Activated T-cell treated with anti-CD3 and anti-CD28 coated beads for 1 hour (primary cell): ENCODE data around the gene CRADD.

Experiments used
- DNase-seq: peaks from one replicate; pipeline ENCODE4 v3.0.0-alpha.2; 2020; ENCODE audit warnings: low read depth

CRADD gene

GRCh38 chr12:93808169-93808899 lies 131.2 kb downstream of the CRADD start:
- DNase-seq: no peak

DNA sequence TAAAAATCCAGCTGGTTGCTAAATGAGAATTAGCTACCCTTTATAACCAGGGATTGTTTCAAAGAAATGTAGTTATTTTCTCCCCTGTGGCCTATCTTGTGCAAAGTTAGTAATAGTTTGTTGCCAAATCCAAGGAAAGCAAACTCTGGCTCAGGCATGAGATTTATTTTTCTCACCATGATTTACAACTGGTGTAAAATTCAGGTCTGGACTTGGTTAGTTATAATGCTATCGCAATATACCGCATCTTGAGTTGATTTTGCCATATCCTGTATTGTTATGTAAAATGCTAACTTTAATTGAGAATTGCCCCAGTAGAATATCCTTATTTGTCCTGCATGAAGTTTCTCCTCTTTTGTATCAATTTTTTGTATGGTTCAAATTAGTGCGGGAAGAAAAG lies 135.5 kb downstream of the CRADD start:
- no peak for DNase-seq

DNA sequence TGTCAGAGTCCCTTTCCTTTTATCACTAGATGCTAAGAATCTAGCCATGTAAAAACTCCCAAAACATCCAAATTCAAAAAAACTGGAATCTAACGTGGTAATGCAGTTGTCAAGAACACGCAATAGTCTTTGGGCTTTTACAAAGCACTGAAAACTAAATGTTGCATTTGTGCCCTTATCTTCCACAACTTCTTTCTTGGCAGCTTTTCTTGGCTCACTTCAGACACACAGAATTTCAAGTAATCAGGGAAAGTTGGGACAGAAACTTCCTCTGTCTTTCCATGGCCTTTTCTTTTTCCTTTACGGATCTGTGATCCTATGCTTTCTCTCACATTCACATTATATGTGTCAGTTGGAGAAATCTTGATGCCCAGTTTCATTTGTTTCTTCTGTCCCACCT lies 136.0 kb downstream of the CRADD start:
- DNase-seq: no peak

DNA sequence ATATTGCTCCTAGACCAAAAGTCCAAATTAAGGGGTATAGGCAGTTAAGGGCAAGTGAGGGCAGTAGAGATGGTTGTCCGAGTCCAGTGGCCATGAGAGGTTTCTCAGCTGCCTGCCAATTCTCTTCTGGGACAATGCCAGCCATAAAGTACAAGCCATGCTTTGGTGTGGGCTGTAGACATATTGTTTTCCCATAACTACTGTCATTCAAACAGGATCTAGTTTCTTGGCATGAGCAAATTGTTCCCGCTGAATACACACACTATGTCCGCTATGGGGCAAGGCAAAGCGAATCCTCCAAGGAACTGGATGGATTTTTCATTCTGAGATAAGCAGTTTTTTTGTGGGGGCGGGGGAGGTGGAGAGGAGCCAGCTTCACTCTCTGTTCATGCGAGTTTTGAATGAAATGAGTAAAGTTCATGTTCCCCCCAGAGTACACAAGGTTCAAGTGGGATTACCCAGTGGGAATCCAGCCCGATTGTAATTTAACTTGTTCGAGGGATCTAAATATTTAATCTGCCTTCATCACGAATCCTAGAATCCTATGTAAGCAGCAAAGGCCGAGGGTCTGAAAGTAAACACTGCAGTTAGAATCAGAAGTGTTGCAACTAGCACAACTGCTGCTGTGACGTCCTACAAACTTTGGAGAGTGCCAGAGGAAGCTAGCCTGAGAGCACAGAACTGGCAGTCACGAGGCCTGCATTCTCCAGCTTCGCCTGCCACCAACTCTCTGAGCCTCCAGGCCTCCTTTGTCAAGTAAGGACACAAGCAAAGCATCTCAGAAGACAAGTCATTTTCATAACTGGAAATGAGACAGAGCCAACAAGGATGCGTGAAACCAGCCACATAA lies 137.0 kb downstream of the CRADD start:
- DNase-seq: no peak

GRCh38 chr12:93818488-93819049 lies 141.4 kb downstream of the CRADD start:
- DNase-seq: no peak

GRCh38 chr12:93819050-93819491 lies 141.9 kb downstream of the CRADD start:
- no peak for DNase-seq

DNA sequence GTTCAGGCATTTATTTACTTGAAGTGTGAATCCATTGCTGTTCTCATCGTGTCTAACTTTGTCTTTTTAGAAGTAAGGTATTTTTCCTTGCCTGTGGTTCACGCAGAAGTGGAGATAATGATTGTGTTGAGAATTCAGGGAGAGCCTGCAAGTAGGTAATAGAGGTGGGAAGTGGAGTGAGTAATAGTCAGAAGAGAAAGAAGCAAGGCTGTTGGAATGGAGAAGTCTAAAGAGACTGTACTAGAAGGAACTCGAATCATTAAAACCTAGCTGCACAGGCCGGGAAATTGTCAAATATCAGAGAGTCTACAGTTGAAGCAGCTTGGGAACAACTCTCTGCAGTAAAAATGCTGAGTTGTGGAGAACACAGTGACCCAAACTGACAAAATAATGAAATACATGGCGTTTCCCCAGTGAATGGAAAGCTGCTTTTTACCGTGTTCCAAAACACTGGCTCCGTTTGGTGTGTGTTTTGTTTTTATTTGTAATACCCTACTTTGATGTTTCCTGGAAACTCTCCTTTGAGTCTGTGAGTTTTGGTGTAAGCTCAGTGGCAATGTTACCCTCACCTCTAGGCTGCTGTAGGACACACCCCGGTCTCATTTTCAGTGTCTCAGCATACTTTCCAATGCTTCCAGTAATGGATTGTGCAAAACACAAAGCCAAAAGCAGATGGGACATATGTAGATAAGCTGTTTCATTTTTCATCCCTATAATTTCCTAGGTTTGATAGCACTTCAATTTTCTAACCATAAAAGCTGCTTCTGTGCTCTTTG lies 146.6 kb downstream of the CRADD start:
- DNase-seq: no peak

- DNase-seq: no peak
Measured at GRCh38 chr12:93824514-93825500, 147.6 kb downstream of the CRADD start.

DNA sequence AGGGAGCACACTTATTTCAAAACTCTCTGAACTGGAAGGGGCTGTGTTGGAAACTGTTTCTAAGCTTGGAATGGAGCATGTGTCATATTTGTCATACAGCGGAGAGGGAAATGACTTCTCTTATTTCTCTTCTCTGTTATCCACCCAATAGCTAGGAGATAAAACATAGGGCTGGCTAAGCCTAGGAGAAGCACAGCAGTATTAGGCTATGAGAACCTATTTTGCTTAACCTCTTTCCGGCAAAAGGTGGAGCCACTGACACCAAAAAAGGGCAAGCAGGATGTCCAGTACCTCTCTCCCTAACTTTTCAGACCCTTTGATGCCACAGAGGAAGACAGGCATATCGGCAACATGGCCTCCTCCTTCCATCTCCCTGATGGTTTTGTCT lies 148.3 kb downstream of the CRADD start:
- DNase-seq: no peak

- no peak for DNase-seq
Measured at GRCh38 chr12:93825931-93826555, 148.9 kb downstream of the CRADD start.

DNA sequence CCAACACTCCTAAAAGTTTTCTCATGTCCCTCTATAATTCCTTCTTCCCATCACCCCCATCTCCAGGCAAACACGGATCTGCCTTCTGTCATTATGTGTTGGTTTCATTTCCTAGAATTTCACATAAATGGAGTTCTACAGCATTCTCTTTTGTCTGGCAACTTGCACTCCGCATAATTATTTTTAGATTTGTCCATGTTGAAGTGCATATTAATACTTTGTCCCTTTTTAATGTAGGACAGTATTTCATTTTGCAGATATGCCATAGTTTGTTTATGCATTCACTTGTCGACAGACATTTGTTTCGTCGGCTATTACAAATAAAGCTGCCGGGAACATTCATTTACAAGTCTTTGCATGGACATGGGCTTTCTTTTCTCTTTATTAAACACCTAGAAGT lies 150.0 kb downstream of the CRADD start:
- DNase-seq: no peak

- DNase-seq: no peak
Measured at GRCh38 chr12:93827669-93828068, 150.5 kb downstream of the CRADD start.

- no peak for DNase-seq
Measured at GRCh38 chr12:93829016-93829415, 151.8 kb downstream of the CRADD start.

GRCh38 chr12:93831374-93831773 lies 154.2 kb downstream of the CRADD start:
- no peak for DNase-seq

DNA sequence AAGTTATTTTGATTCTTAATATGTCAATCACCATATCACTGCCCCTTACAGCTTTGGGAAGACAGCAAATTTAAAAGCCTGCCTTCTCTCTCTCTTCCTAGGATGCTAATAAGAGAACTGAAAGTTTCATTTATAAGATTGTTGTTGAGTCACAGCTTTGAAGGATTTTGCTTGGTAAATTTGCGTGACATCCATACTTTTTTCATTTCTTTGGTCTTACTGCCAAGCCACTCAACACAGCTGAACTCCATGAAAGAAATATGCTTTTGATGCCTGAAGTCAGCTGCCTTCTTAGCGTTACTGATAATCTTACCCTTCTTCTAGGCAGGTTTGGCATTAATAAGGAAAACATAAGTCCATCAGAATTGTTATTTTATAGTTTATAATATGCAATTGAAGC lies 155.0 kb downstream of the CRADD start:
- DNase-seq: no peak

DNA sequence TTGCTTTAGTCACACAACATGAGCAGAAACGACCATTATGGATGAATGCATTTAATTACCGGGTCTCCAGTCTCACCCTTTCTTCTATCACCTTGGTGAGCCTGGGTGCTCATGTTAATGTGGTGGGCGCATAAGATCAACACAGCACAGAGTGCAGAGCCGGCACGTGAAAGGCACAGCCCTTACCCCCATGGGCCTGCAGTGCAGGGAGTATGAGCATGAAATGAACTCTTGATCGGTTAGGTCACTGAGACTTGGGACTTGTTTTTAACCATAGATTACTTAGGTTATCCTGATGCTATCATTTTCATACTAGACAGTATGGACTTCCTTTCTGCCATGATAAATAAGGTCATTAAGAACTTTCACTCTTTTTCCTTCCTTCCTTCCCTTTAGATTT lies 156.8 kb downstream of the CRADD start:
- DNase-seq: no peak

DNA sequence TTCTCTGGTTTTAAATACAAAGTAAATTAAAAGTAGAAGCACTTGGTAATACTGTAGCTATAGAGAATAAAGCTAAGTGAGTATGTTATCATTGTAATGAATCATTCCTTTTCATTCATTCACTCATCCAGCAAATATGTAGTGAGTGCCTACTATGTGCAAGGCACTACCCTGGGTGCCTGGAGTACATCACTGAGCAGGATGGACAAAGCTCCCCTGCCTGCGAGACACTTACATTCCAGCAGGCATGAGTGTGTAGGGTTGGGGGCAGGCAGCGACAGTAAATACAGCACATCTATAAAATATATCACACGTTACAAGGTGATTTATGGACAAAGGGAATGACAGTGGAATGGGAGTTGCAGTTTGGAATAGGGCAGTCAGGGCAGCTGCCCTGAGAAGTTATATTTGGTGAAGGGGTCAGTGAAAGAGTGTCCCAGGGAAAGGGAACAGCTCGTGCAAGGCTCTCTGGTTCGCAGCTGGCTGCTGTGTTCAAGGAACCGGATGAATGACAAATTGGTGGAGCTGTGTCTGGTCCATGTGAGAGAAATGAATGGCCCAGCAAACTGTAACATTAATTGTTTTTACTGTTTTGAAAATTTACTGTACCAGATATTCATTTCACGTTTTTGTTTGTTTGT lies 159.6 kb downstream of the CRADD start:
- no peak for DNase-seq

DNA sequence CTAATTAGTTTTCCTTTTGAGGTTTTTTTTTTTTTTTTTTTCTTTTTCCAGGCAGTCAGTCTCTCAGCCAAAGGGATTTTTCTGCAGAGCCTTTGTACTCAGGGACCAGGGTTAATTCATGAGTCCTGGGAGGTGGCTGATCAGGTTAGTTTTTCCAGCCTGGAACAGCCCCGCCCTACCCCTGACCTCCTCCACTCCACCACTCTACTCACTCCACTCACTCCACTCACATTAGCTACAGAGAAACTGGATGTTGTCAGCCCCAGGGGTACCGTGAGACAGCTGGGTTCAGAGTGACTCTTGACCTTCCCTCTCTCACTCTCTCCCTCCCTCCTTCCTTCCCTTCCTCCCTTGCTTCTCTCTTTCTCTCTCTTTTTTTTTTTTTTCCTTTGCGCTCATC lies 161.0 kb downstream of the CRADD start:
- no peak for DNase-seq

- DNase-seq: no peak
Measured at GRCh38 chr12:93839064-93839463, 161.9 kb downstream of the CRADD start.

DNA sequence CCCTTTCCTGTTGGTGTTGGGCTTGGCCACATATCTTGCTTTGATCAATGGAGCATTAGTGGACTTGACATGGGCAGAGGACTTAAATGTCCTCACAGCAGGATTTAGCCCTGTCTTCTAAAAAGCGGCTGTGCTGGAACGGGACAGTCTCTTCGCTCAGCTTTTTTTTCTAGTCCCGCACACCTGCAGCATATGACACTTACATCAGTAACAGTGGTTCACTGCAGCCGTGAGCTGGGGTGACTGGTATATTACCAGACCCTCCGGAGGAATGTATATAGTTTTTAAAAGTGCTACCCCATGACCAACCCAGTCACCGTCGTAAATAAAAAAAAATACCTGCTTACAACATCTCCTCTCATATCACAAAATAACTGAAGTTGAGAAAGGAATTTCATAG lies 164.5 kb downstream of the CRADD start:
- DNase-seq: no peak
